Measurements from ENCODE around the gene PRSS21.

The PRSS21 gene

GRCh38 chr16:2779978-2780898 lies 36.8 kb upstream of the PRSS21 start:
- DNase-seq = no peak

GRCh38 chr16:2782583-2783351 lies 34.3 kb upstream of the PRSS21 start:
- DNase-seq = no peak

GRCh38 chr16:2783581-2784357 lies 33.3 kb upstream of the PRSS21 start:
- DNase-seq = no peak

- no peak for DNase-seq
These were observed 32.5 kb upstream of the PRSS21 start for GRCh38 chr16:2784358-2785100.

- DNase-seq = no peak
These were observed 31.7 kb upstream of the PRSS21 start for GRCh38 chr16:2785101-2785991.

- no peak for DNase-seq
These were observed 30.8 kb upstream of the PRSS21 start for GRCh38 chr16:2786061-2786825.

GRCh38 chr16:2786826-2787151 lies 30.2 kb upstream of the PRSS21 start:
- DNase-seq = no peak

GRCh38 chr16:2787406-2787805 lies 29.6 kb upstream of the PRSS21 start, which contains the start of gene PRSS33:
TSS of gene PRSS33 (minus strand) at chr16:2787560. CDS start at chr16:2786547, 1,013 bp downstream.
- DNase-seq = no peak

- DNase-seq = no peak
These were observed 29.1 kb upstream of the PRSS21 start for GRCh38 chr16:2787961-2788360.

GRCh38 chr16:2790631-2791030 lies 26.4 kb upstream of the PRSS21 start:
- no peak for DNase-seq

GRCh38 chr16:2791174-2791573 lies 25.9 kb upstream of the PRSS21 start:
- no peak for DNase-seq

- DNase-seq = no peak
These were observed 24.1 kb upstream of the PRSS21 start for GRCh38 chr16:2792940-2793339.

GRCh38 chr16:2795395-2796143 lies 21.5 kb upstream of the PRSS21 start:
- DNase-seq = no peak

GRCh38 chr16:2798723-2799204 lies 18.3 kb upstream of the PRSS21 start:
- DNase-seq = no peak

GRCh38 chr16:2799205-2799858 lies 17.7 kb upstream of the PRSS21 start:
- DNase-seq = no peak

GRCh38 chr16:2799859-2800226 lies 17.2 kb upstream of the PRSS21 start:
- no peak for DNase-seq

GRCh38 chr16:2803545-2804195 lies 13.4 kb upstream of the PRSS21 start:
- DNase-seq = no peak

GRCh38 chr16:2804728-2805127 lies 12.3 kb upstream of the PRSS21 start:
- no peak for DNase-seq

GRCh38 chr16:2806286-2806685 lies 10.8 kb upstream of the PRSS21 start:
- DNase-seq = no peak
